ENCODE results near the gene DACH1. TPM values are rescaled to one million over a fixed set of nuclear protein-coding genes. Genes with fewer than 3 reads are reported as not detected.

The DACH1 gene
- total and polyA plus RNA-seq, 2 of the 13 experiments (the other 11 are each of a cell fraction or from before 2014, with no cell fraction given) = not detected

- FAIRE-seq (no peak), DNase-seq (ENCODE audit: low spot score) (no peak), ATAC-seq (no peak)
- H3K27me3 ChIP-seq (ENCODE audit: control insufficient read depth in 1 of 2, insufficient read depth in 2 of 2, low read length in 2 of 2) = no peaks in the 10 kb centered on the region
- H3K4me1 ChIP-seq (ENCODE audit: insufficient read depth, low read length) = no peaks in the 10 kb centered on the region
- no peak overlapping the region for H3K27ac ChIP-seq (ENCODE audit: extremely low read length, insufficient read depth, low read length)
- H3K4me3 ChIP-seq (replicated peaks in 1 of 3; ENCODE audit: insufficient read depth in 1 of 3, low read depth in 2 of 3, low read length in 3 of 3) = no peak overlapping the region
- TF ChIP-seq MBD4 (IDR thresholded peaks at IDR 0.05; ENCODE audit: borderline replicate concordance, low read length) (no peak), MAFK (conservative IDR thresholded peaks at IDR 0.05 in 1 of 2, IDR thresholded peaks at IDR 0.05 in 1 of 2; ENCODE audit: low read length in 2 of 2) (peak; percentile 25 to 58; a peak in 3 of 4 replicates), MAFF (IDR thresholded peaks at IDR 0.05; ENCODE audit: low read depth, low read length) (0 out of 2 replicates have a peak, but pooled peaks have one; percentile 16)
- no peaks in the 10 kb centered on the region for H3K79me2 ChIP-seq (ENCODE audit: insufficient read depth, low read length)
- POLR2A ChIA-PET = no interaction called here
- WGBS (ENCODE audit: low lambda C conversion rate) = 12% methylated on average over 3 of the region's 3 CpGs
- H4K20me1 ChIP-seq (ENCODE audit: insufficient read depth, low read length) = no peaks in the 10 kb centered on the region
- no peak overlapping the region for H3K4me2 ChIP-seq (ENCODE audit: low read depth, low read length)
- no peaks in the 10 kb centered on the region for H3K36me3 ChIP-seq (replicated peaks in 1 of 2; ENCODE audit: control insufficient read depth in 1 of 2, insufficient read depth in 2 of 2, low read length in 2 of 2)
- H2AFZ ChIP-seq (ENCODE audit: low read length) = no peak overlapping the region
- no peak overlapping the region for H3K9ac ChIP-seq (ENCODE audit: insufficient read depth, low read depth, low read length)
- in situ Hi-C loops (cut with HindIII; ENCODE audit: extremely low pct_ligation_motif_present, low pct_unique_long_range_greater_than_20kb) (no loop called here), intact Hi-C loops (cut with micrococcal nuclease; ENCODE audit: unreplicated experiment) (no loop called here)
- CTCF ChIA-PET (ENCODE audit: low intra/inter-chr PET ratio, low total read pairs) = no interaction called here
- BruUV-seq (replicated peaks) = no TSS peak
- H3K9me3 ChIP-seq (ENCODE audit: low read length) = no peaks in the 10 kb centered on the region
Measured at GRCh38 chr13:71503781-71504180, 363.2 kb downstream of the DACH1 start.

- no peak overlapping the region for H3K4me3 ChIP-seq (replicated peaks in 1 of 3; ENCODE audit: insufficient read depth in 1 of 3, low read depth in 2 of 3, low read length in 3 of 3)
- TF ChIP-seq CEBPG (CRISPR knock-in tag; IDR thresholded peaks at IDR 0.05) (no peak), ATF3 (CRISPR knock-in tag; IDR thresholded peaks at IDR 0.05) (no peak)
- no peaks in the 10 kb centered on the region for H4K20me1 ChIP-seq (ENCODE audit: insufficient read depth, low read length)
- no peak overlapping the region for H3K4me2 ChIP-seq (ENCODE audit: low read depth, low read length)
- no TSS peak for BruUV-seq (replicated peaks)
- H3K27ac ChIP-seq (ENCODE audit: extremely low read length, insufficient read depth, low read length) = no peak overlapping the region
- intact Hi-C loops (cut with micrococcal nuclease; ENCODE audit: unreplicated experiment) = no loop called here
- no peak overlapping the region for H2AFZ ChIP-seq (ENCODE audit: low read length)
- DNase-seq (ENCODE audit: low spot score) = no peak
- no peaks in the 10 kb centered on the region for H3K9me3 ChIP-seq (ENCODE audit: low read length)
- no peak overlapping the region for H3K9ac ChIP-seq (ENCODE audit: insufficient read depth, low read depth, low read length)
- no peaks in the 10 kb centered on the region for H3K36me3 ChIP-seq (replicated peaks in 1 of 2; ENCODE audit: control insufficient read depth in 1 of 2, insufficient read depth in 2 of 2, low read length in 2 of 2)
- 2% methylated on average over 4 of the region's 4 CpGs for WGBS (ENCODE audit: low lambda C conversion rate)
- no peak for ATAC-seq
- ChIA-PET POLR2A (no interaction called here), CTCF (ENCODE audit: low intra/inter-chr PET ratio, low total read pairs) (no interaction called here)
- no peaks in the 10 kb centered on the region for H3K4me1 ChIP-seq (ENCODE audit: insufficient read depth, low read length)
- no peaks in the 10 kb centered on the region for H3K79me2 ChIP-seq (ENCODE audit: insufficient read depth, low read length)
- no peak for FAIRE-seq
- H3K27me3 ChIP-seq (ENCODE audit: control insufficient read depth in 1 of 2, insufficient read depth in 2 of 2, low read length in 2 of 2) = no peaks in the 10 kb centered on the region
- in situ Hi-C loops (cut with HindIII; ENCODE audit: extremely low pct_ligation_motif_present, low pct_unique_long_range_greater_than_20kb) = no loop called here
Measured at GRCh38 chr13:71499944-71500514, 367.0 kb downstream of the DACH1 start.

Data from HepG2 (cell line).